ELR (cell line): ENCODE data around the gene CARD16.
"Not testable (repeated sequence)": the region's sequence is repeated elsewhere in the genome, so short reads cannot be mapped to it uniquely, and the experiment has no call there.

Experiments used
- DNase-seq: peaks from one replicate; pipeline ENCODE4 v3.0.0-alpha.2; 2015; ENCODE audit warnings: low read depth

CARD16 gene

DNA sequence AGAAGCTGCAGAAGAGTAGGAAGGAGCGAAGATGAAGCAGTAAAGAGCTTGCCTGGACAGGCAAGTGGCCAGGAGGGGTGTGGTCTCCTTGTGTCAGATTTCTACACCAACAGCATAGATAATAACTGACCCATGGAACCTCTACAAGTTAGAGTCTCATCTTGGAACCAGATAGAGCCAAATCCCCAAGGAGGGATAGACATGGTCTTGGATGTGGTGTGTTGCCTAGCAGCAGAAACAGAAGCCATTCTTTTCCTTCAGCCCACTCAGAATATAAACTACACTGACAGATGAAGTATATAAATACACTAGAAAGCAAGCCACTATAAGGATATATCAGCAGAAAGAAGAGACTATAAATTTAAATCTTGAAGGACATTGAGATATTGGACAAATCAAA lies 4.3 kb upstream of the CARD16 start:
- DNase-seq, result no peak

- peak; percentile 97 for DNase-seq
Observed at GRCh38 chr11:105046898-105047579, 1.9 kb upstream of the CARD16 start.

GRCh38 chr11:105045676-105046296 lies 651 bp upstream of the CARD16 start:
- no peak for DNase-seq

GRCh38 chr11:105042178-105042577 lies 3.0 kb downstream of the CARD16 start:
- no peak for DNase-seq

DNA sequence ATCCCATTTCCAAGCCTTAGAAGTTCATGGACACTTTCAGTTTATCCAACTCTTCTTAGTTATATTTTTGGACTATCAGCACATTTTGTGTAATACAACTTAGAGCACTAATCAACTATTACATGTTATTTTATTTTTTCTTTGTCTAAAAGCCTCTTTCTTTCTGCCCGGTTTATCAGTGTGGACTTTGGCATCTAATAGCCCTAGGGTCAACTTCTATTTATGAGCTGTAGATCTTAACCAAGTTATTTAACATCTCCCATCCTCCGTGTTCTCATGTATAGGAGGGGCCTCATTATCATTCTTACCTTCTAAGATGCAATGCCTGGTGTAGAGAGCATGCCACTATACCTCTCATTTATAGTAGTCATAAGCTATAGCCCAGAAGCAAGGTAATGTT lies 4.4 kb downstream of the CARD16 start:
- no peak for DNase-seq

DNA sequence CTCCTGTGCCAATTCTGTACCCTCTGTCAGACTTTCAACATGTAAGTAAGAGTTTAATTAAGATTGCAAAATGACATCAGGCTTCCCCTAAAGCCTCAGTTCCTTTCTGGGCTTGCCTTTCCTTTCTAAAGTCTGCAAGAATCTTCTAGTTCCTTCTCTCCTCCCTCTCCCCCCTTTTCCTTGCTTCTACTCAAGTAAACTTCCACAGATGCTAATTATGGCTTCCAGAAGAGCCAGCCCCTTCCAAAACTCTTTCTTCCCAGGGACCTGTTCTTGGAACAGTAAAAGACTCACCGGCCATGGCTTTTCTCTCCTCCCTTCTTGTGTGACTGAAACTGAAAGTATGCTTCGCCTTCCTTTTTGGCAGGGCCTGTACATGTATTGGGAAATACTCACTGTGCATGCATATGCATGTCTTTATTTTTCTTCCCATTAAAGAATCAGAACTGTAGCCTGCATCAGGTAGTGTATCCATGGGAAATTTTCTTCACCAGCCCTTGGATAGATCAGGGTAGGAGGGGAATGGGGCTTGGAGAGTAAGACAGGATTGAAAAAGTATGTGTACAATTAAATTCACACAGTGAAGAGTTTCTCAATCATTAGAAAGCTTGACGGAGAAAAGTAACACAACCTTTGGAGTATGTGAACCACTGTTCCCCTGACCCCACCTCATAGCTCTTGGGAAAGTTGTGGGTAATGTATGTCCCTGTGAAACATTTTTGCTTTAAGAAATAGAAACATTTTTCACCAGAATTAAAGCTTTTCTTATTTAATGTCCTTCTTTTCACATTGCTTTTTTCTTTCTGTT lies 10.1 kb downstream of the CARD16 start, which contains the start of gene CASP1:
CASP1 (minus strand) TSS at position 332 of the 808 bp plus-strand sequence; CDS start at position 301, 31 bp downstream.
- peak; percentile 66 for DNase-seq

DNA sequence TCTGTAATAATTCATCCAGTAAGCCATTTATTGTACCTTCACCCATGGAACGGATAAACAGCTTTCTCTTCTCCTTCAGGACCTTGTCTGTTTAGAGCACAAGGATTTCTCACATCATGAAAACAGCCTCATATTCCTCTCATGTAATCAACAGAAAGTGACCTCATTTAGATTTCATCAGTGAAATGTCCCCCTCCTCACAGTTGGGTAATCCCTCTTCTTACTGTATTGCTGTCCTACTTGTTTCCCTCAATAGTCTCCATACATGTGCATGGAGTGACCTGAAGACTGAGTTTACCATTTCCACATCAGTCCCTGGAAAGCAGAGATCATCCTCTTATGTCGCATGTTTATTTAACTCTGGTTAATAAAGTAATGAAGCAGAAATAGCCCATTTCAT lies 10.7 kb downstream of the CARD16 start:
- DNase-seq, result not testable (repeated sequence)

DNA sequence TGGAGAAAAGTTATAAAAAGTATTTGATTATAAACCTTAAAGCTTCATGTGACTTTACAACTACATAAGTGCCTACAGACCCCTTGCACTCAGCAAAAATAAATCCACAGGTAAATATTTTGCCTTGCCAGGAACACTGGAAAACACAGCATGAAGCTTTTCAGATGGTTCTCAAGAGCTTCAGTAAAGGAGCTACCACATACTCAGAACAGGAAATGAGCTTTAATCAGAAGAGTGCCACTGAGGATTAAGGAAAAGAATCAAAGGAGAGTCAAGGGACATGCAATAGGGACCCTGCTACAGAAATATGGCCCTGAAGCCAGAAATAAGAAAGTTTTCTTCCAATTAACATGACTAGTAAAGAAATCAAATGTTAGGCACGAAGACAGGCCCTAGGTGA lies 11.4 kb downstream of the CARD16 start:
- DNase-seq, result no peak

- DNase-seq, result no peak
Observed at GRCh38 chr11:105033343-105033742, 11.8 kb downstream of the CARD16 start.

DNA sequence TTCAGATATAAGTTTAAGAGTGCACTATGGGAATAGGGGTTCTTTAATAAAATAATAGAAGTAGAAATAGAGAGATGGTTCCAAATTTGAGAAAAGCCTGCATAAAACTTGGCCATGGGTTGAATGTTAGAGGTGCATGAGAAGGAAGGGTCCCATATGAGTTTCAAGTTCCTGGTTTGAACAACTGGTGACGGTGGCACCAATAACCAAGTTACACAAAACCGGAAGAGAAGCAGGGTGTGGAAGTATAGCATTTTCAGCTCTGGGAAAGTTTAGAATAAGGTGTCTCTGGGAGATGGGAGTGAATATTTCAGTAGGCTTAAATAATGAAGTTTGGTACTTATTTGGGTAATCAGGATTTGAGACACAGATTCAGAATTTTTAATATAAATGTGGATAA lies 12.6 kb downstream of the CARD16 start:
- DNase-seq, result no peak

- DNase-seq, result no peak
Observed at GRCh38 chr11:105027678-105028077, 17.5 kb downstream of the CARD16 start.

GRCh38 chr11:105024394-105024793 lies 20.7 kb downstream of the CARD16 start:
- no peak for DNase-seq

DNA sequence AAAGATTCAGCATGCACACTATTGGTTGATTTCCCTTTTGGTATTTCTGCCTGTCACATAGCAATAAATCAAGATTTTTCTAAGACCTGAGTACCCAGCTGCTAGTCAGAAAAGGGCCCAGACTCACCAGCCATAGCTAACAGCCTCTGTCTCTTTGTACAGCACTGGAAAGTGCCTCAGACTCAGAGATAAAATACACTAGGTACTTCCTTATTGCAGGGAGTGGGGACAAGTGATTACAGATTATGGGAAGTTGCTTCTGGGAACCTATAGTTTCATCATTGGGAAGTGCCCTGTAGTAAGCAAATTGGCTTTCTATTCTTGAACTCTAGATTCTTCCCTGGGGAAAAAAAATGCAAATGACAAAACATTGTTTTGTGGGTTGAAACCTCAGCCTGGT lies 22.1 kb downstream of the CARD16 start, which contains the start of gene CASP5:
CASP5 (minus strand) TSS at position 166 of the 400 bp plus-strand sequence; CDS start at position 134, 32 bp downstream.
- no peak for DNase-seq

DNA sequence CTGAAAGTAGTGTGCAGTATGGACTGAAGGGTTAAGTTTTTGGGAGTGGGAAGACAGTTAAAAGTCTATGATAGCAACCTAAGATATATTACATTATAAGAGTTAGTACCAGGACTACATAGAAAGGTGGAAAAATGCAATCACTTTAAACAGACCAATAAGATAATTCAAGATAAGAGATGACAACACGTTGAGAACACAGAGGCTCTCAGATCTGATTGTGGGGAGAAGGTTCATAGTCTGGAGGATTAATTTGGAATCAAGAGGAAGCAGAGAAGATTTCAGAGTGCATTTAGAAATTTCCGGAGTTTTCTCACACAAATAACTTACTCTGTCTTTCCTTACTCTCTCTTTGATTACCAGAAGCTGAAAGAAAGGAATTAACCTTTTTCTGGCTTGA lies 22.6 kb downstream of the CARD16 start:
- no peak for DNase-seq

GRCh38 chr11:105007463-105007862 lies 37.7 kb downstream of the CARD16 start:
- DNase-seq, result no peak

GRCh38 chr11:105005451-105005845 lies 39.7 kb downstream of the CARD16 start:
- DNase-seq, result no peak

GRCh38 chr11:105004021-105004420 lies 41.1 kb downstream of the CARD16 start:
- DNase-seq, result no peak

- DNase-seq, result no peak
Observed at GRCh38 chr11:105003151-105003550, 42.0 kb downstream of the CARD16 start.

- DNase-seq, result peak; percentile 15
Observed at GRCh38 chr11:105000797-105001196, 44.3 kb downstream of the CARD16 start.

- DNase-seq, result peak; percentile 41
Observed at GRCh38 chr11:105000167-105000566, 45.0 kb downstream of the CARD16 start.

DNA sequence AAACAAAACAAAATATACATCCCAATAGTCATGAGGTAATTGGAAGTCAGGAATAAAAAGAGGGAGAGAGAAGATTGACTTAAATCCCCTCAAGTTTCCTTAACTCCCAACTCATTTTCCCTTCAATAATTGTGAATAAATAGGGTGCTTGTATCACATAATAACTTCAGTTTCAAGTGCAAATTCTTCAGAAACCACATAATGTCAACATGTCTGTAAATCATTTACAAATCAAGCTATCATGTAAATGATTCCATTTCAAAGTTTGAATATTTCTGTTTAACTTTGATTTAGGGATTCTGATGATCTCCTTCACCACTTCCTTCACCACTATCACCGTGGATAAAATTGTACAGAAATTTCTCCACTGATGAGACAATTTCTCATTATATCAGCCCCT lies 45.4 kb downstream of the CARD16 start:
- no peak for DNase-seq

DNA sequence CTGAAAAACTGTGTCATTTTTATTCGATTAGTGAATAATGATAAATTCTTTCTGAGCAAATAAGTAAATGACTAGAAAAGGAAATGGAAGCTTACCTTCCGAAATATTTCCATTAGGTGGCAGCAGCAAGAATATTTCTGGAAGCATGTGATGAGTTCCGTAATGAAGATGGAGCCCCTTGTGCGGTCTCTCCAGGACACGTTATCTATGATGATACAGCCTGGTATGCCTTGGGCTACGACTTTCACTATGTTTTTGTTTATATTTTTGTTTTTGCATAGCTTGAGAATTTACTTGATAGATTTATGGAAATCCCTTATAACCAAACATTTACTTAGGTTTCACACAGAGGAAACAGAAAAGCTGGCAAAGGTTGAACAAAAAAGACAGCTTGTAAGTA lies 47.8 kb downstream of the CARD16 start:
- DNase-seq, result peak; percentile 3

- no peak for DNase-seq
Observed at GRCh38 chr11:104995001-104995408, 50.1 kb downstream of the CARD16 start.
